SU-DHL-6 (cell line): ENCODE results near the gene ZNF74.
"Not testable (repeated sequence)": the region's sequence is repeated elsewhere in the genome, so short reads cannot be mapped to it uniquely, and the experiment has no call there.

Experiments
- CTCF ChIP-seq: fragments of 200-600 bp; sonication (generic); IDR thresholded peaks from one replicate; pipeline ENCODE4 v1.5.1; 2017; ENCODE audit warnings: antibody characterized with exemption, mild to moderate bottlenecking, low read length, moderate library complexity; ENCODE audit not compliant: insufficient read depth, poor library complexity, severe bottlenecking
- EZH2phosphoT487 ChIP-seq: fragments of 200-600 bp; sonication (generic), shearing (Covaris generic); conservative IDR thresholded peaks from 2 replicates; pipeline ENCODE4 v1.6.1; 2018; ENCODE audit warnings: mild to moderate bottlenecking, antibody characterized with exemption, low read length, moderate library complexity, mixed read lengths

- not testable (repeated sequence) for TF ChIP-seq CTCF, EZH2phosphoT487
Measured at GRCh38 chr22:20360866-20361751, 32.8 kb upstream of the ZNF74 start.
